ENCODE results near the gene DHX9. TPM values are rescaled to one million over a fixed set of nuclear protein-coding genes. Genes with fewer than 3 reads are reported as not detected.

The DHX9 gene
- total RNA-seq, 1 experiment from 2014 or later: 191 TPM

DNA sequence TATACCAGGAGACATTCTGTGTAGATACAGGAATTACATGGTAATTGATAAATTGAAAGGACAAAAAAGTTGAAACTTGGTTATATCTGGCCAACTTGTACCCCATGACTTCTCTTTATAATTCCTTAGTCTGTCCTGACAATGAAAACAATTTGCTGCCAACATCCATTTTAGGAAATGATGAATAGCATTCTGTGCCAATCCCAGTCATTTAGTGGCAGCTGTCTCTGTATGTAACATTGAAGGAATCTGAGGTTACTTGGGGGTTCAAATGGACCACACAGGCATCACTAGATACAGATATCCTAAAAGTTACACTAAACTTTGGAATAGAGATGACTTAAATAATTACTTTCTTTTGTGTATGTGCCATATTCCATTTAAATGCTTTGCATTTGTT lies 38.2 kb downstream of the DHX9 start:
- Histone ChIP-seq H2AFZ (ENCODE audit: low read length) (no peak overlapping the region), H3K9me3 (ENCODE audit: low read length) (no peaks in the 10 kb centered on the region), H3K27ac (ENCODE audit: low read length) (no peak overlapping the region), H3K9me2 (replicated peaks; ENCODE audit: low read length) (no peaks in the 10 kb centered on the region), H3K4me1 (ENCODE audit: insufficient read depth, low read length) (no peaks in the 10 kb centered on the region), H3K27me3 (ENCODE audit: low read length) (no peaks in the 10 kb centered on the region), H3K4me2 (ENCODE audit: low read length) (no peak overlapping the region), H3K9ac (ENCODE audit: low read length) (no peak overlapping the region), H4K20me1 (ENCODE audit: low read length) (no peaks in the 10 kb centered on the region), H3K79me2 (ENCODE audit: low read length) (no peaks in the 10 kb centered on the region), H3K4me3 (ENCODE audit: low read length) (no peak overlapping the region), H3K36me3 (ENCODE audit: low read depth, low read length) (peaks cover 95% of the 10 kb centered on the region), H3F3A (ENCODE audit: low read length, unreplicated experiment) (no peaks in the 10 kb centered on the region)
- DNase-seq (no peak), ATAC-seq (no peak)
- TF ChIP-seq EZH2phosphoT487 (IDR thresholded peaks at IDR 0.05; ENCODE audit: borderline replicate concordance, low read length) (no peak), EZH2 (IDR thresholded peaks at IDR 0.05; ENCODE audit: low read length, unreplicated experiment) (no peak)
- TF ChIP-seq, protein P1, sequence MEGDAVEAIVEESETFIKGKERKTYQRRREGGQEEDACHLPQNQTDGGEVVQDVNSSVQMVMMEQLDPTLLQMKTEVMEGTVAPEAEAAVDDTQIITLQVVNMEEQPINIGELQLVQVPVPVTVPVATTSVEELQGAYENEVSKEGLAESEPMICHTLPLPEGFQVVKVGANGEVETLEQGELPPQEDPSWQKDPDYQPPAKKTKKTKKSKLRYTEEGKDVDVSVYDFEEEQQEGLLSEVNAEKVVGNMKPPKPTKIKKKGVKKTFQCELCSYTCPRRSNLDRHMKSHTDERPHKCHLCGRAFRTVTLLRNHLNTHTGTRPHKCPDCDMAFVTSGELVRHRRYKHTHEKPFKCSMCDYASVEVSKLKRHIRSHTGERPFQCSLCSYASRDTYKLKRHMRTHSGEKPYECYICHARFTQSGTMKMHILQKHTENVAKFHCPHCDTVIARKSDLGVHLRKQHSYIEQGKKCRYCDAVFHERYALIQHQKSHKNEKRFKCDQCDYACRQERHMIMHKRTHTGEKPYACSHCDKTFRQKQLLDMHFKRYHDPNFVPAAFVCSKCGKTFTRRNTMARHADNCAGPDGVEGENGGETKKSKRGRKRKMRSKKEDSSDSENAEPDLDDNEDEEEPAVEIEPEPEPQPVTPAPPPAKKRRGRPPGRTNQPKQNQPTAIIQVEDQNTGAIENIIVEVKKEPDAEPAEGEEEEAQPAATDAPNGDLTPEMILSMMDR (conservative IDR thresholded peaks at IDR 0.05; ENCODE audit: low read depth, low read length): no peak
- BruUV-seq (replicated peaks): no TSS peak
- ChIA-PET POLR2A (ENCODE audit: unreplicated experiment) (no interaction called here), CTCF (no interaction called here)
- intact Hi-C loops (cut with micrococcal nuclease): no loop called here

DNA sequence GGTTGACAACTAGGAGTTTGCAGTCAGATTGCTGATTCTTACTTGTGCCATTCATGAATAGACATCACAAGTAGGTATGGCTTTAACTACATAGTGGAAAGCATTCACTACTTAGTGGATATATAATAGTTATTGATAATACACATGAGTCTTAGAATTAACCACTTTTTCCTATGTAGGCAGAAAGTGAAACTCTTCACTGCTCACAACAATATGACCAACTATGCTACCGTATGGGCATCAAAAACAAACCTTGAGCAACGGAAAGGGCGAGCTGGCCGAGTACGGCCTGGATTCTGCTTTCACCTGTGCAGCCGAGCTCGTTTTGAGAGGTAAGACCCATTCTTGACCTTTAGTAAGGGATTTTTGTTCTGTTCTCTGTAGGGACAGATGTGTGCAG lies 38.7 kb downstream of the DHX9 start:
- Histone ChIP-seq H2AFZ (ENCODE audit: low read length) (no peak overlapping the region), H3K4me3 (ENCODE audit: low read length) (no peak overlapping the region), H3K9ac (ENCODE audit: low read length) (no peak overlapping the region), H3K9me3 (ENCODE audit: low read length) (no peaks in the 10 kb centered on the region), H3K9me2 (replicated peaks; ENCODE audit: low read length) (no peaks in the 10 kb centered on the region), H3K79me2 (ENCODE audit: low read length) (no peaks in the 10 kb centered on the region), H3K27ac (ENCODE audit: low read length) (no peak overlapping the region), H3K4me1 (ENCODE audit: insufficient read depth, low read length) (no peaks in the 10 kb centered on the region), H4K20me1 (ENCODE audit: low read length) (no peaks in the 10 kb centered on the region), H3K27me3 (ENCODE audit: low read length) (no peaks in the 10 kb centered on the region), H3F3A (ENCODE audit: low read length, unreplicated experiment) (no peaks in the 10 kb centered on the region), H3K4me2 (ENCODE audit: low read length) (no peak overlapping the region), H3K36me3 (ENCODE audit: low read depth, low read length) (peaks cover 92% of the 10 kb centered on the region)
- CTCF ChIA-PET: no interaction called here
- BruUV-seq (replicated peaks): no TSS peak
- TF ChIP-seq EZH2phosphoT487 (IDR thresholded peaks at IDR 0.05; ENCODE audit: borderline replicate concordance, low read length): no peak
- TF ChIP-seq, protein P1 (conservative IDR thresholded peaks at IDR 0.05; ENCODE audit: low read depth, low read length): no peak
- no peak for TF ChIP-seq EZH2 (IDR thresholded peaks at IDR 0.05; ENCODE audit: low read length, unreplicated experiment)
- DNase-seq (no peak), ATAC-seq (no peak)
- POLR2A ChIA-PET (ENCODE audit: unreplicated experiment): no interaction called here
- intact Hi-C loops (cut with micrococcal nuclease): no loop called here

DNA sequence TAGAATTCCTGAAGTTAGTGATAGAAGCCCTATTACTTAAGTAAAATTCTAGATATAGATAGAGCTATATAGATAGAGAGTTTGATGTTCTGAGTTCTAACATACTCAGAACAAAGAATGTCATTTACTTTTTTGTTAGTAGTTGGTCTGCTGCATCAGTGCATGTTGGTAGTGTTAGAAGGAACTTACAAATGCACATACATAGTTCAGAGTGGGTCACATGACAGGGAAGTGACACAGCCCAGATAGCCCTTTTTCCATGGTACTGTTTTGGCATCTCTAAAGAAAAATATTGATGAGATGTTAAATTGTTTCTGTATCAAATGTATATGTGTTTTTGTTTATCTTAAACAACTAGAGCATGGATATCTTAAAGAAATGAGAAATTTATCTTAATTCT lies 45.7 kb downstream of the DHX9 start:
- Histone ChIP-seq H2AFZ (ENCODE audit: low read length) (no peak overlapping the region), H3K27me3 (ENCODE audit: low read length) (no peaks in the 10 kb centered on the region), H3K9ac (ENCODE audit: low read length) (no peak overlapping the region), H3K36me3 (ENCODE audit: low read depth, low read length) (peaks cover 74% of the 10 kb centered on the region), H3K4me3 (ENCODE audit: low read length) (no peak overlapping the region), H3K4me2 (ENCODE audit: low read length) (no peak overlapping the region), H3K79me2 (ENCODE audit: low read length) (no peaks in the 10 kb centered on the region), H4K20me1 (ENCODE audit: low read length) (no peaks in the 10 kb centered on the region), H3K27ac (ENCODE audit: low read length) (no peak overlapping the region), H3K4me1 (ENCODE audit: insufficient read depth, low read length) (no peaks in the 10 kb centered on the region), H3K9me2 (replicated peaks; ENCODE audit: low read length) (no peaks in the 10 kb centered on the region), H3F3A (ENCODE audit: low read length, unreplicated experiment) (peaks cover 4% of the 10 kb centered on the region), H3K9me3 (ENCODE audit: low read length) (no peaks in the 10 kb centered on the region)
- ChIA-PET CTCF (no interaction called here), POLR2A (ENCODE audit: unreplicated experiment) (no interaction called here)
- TF ChIP-seq EZH2phosphoT487 (IDR thresholded peaks at IDR 0.05; ENCODE audit: borderline replicate concordance, low read length): no peak
- TF ChIP-seq, protein P1 (conservative IDR thresholded peaks at IDR 0.05; ENCODE audit: low read depth, low read length): no peak
- no peak for TF ChIP-seq EZH2 (IDR thresholded peaks at IDR 0.05; ENCODE audit: low read length, unreplicated experiment)
- DNase-seq: no peak
- no peak for ATAC-seq
- BruUV-seq (replicated peaks): no TSS peak
- intact Hi-C loops (cut with micrococcal nuclease): no loop called here

All from PC-3 (cell line).